Measurements from ENCODE around the gene KLHL2.
"Not testable (repeated sequence)": the region's sequence is repeated elsewhere in the genome, so short reads cannot be mapped to it uniquely, and the experiment has no call there.

Gene KLHL2

DNA sequence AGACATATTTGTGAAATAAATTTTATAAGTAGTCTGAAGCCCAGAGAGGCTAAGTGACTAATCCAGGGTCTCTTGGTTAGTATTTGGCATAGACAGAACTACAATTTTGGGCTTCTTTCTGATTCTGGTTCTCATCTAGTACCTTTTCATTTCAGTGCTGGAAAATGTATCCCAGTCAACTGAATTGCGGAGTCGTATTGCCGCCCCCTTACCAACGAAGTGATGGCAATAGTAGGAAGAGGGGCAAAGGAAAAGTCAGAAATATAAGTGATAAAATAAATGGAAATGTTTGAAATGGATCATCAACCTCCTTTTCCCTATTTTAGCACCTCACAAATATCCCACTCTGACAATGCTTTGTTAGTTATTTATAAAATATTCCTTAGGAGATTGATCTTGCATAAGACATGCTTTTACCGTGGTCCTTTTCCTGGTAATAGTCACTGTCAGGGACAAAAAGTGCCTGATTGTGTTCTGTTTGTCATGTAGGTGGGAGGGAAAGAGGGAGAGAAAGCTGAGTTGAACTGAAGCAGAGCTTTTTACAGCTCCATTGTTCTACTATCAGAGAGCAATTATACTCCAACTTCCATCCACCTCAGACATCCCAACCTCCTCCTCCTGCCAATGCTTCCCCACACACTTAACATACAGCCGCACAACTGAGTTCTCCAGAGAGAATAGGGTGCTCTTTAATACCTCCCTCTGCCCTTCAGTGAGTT is 6.8 kb downstream of the KLHL2 start:
- WGBS = 62% methylated on average over 5 of the region's 6 CpGs
- peaks cover 21% of the 10 kb centered on the region; the same call in 1 of the 2 replicates for H3K4me1 ChIP-seq (ENCODE audit: insufficient read depth, low read length)
- not testable (repeated sequence) for H3K9ac ChIP-seq (ENCODE audit: low read depth, low read length); H3K27ac ChIP-seq (ENCODE audit: low read depth, low read length); H3K36me3 ChIP-seq (ENCODE audit: insufficient read depth, low read length); H3K9me3 ChIP-seq (ENCODE audit: insufficient read depth, low read depth, low read length); H3K27me3 ChIP-seq (ENCODE audit: insufficient read depth, low read length); H3K4me3 ChIP-seq (ENCODE audit: low read length)

DNA sequence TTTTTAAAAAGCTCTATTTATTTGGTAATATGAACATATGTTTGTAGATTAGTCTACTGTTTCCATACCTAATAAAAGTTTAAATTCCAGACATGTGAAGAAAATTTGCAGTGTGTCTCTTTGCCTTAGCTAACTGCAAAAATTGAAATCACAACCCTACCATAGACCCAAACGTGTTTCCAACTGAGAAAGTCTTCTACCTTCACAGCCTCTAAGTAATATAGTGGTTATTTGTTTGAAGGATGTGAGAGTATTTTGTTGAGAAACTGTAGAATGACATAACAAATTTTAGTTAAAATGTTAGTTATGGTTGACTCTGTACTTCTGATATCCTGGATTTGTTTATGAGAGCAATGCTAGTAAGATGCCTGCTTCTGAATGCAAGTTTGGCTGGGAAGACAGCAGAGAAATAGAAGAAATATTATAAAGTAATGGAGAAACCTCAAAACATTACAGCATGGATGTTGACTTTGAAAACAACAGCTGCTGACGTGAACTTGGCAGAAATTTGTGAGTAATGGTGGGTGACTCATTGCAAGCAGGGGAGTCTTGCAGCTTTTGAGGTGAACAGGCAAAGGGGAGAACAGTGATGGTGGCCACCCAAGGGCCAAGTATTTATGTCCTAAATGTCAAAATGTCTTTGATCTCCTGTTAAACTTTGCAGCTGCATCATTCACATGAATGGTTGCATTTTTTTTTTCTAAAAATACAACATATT is 7.8 kb downstream of the KLHL2 start:
- H3K27me3 ChIP-seq (ENCODE audit: insufficient read depth, low read length); H3K36me3 ChIP-seq (ENCODE audit: insufficient read depth, low read length); H3K27ac ChIP-seq (ENCODE audit: low read depth, low read length); H3K9me3 ChIP-seq (ENCODE audit: insufficient read depth, low read depth, low read length); H3K4me3 ChIP-seq (ENCODE audit: low read length); H3K9ac ChIP-seq (ENCODE audit: low read depth, low read length): not testable (repeated sequence)
- peaks cover 21% of the 10 kb centered on the region; the same call in 1 of the 2 replicates for H3K4me1 ChIP-seq (ENCODE audit: insufficient read depth, low read length)
- 80% methylated on average over 1 of the region's 2 CpGs for WGBS

DNA sequence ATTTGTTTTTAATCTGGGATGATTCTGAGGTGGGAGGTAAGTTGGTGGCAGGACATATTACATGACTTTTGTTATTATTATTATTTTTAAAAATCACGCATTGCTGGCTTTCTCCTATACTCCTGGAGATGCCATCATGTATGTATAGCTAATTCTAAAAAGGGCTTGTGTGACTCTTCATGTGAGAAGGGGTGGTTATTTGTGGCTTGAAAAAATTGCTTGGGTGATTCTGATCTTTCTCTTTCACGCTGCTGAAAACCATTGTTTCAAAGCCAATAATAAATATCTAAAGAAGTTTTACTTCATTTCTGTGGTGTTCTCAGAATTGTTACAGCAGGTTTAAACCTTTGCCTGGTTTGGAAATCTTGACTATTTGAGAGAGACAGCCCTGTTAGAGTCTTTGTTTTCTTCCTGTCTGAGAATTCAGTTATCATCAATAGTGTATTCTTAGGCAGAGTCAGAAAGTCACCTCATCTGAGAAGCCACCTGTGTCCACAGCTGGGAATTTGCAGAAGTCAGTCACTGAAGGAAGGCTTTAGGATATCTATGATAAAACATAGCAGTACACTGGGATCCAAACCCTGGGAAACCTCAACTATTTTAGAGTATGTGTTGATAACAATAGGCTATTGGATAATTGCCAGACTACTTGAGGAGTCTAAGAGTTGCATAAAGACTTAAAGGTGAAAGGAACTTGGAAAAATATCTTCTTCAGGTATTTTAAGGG is 8.6 kb downstream of the KLHL2 start:
- not testable (repeated sequence) for H3K9ac ChIP-seq (ENCODE audit: low read depth, low read length); H3K27me3 ChIP-seq (ENCODE audit: insufficient read depth, low read length); H3K27ac ChIP-seq (ENCODE audit: low read depth, low read length); H3K9me3 ChIP-seq (ENCODE audit: insufficient read depth, low read depth, low read length); H3K36me3 ChIP-seq (ENCODE audit: insufficient read depth, low read length); H3K4me3 ChIP-seq (ENCODE audit: low read length)
- WGBS = no CpG with 5 or more reads among the region's 2 CpGs
- peaks cover 15% of the 10 kb centered on the region; the same call in 1 of the 2 replicates for H3K4me1 ChIP-seq (ENCODE audit: insufficient read depth, low read length)

DNA sequence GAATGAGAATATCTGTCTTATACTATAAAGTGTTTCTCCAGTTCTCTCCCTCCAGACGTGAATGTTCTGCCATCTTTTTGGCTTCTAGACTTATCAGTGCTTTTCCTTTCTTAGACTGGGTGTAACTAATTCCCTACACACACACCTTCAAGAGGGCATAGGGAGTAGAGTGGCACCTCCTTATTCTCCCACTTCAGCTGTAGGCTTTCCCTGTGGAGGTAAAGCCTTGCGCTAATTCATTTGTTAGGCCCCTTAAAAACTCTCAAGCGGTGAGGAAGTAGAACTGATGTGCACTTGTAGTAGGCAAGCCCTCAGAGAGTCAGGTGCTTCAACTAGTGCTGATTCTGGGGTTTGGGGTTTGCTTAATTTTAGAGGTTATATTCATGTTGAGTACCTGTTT is 10.0 kb downstream of the KLHL2 start:
- H3K9me3 ChIP-seq (ENCODE audit: insufficient read depth, low read depth, low read length) = no peaks in the 10 kb centered on the region
- no peak overlapping the region for H3K4me3 ChIP-seq (ENCODE audit: low read length)
- H3K27me3 ChIP-seq (ENCODE audit: insufficient read depth, low read length) = no peaks in the 10 kb centered on the region
- 91% methylated on average over 3 of the region's 3 CpGs for WGBS
- H3K9ac ChIP-seq (ENCODE audit: low read depth, low read length) = no peak overlapping the region
- peaks cover 17% of the 10 kb centered on the region; the same call in 1 of the 2 replicates for H3K4me1 ChIP-seq (ENCODE audit: insufficient read depth, low read length)
- H3K27ac ChIP-seq (ENCODE audit: low read depth, low read length) = no peak overlapping the region
- no peaks in the 10 kb centered on the region for H3K36me3 ChIP-seq (ENCODE audit: insufficient read depth, low read length)

DNA sequence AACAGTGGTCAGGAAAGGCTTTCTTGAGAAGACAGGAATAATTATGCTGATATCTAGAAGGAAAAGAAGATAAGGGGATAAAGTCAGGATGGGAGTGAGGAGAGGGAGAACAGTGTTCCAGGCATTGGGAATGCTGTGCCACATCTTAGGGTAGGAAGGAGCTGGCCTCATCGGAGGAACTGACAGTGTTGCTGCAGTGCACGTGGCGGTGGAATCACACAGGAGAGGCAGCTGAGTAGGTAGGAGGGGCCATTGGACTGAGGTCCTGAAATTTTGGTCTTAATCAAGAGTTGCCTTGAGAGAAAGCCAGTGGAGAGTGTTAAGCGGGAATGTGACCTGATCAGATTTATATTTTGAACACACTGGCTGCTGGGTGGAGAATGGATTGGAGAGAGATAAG is 13.9 kb downstream of the KLHL2 start:
- H3K27me3 ChIP-seq (ENCODE audit: insufficient read depth, low read length); H3K4me3 ChIP-seq (ENCODE audit: low read length); H3K27ac ChIP-seq (ENCODE audit: low read depth, low read length); H3K9ac ChIP-seq (ENCODE audit: low read depth, low read length); H3K9me3 ChIP-seq (ENCODE audit: insufficient read depth, low read depth, low read length); H3K4me1 ChIP-seq (ENCODE audit: insufficient read depth, low read length); H3K36me3 ChIP-seq (ENCODE audit: insufficient read depth, low read length): not testable (repeated sequence)
- WGBS = 67% methylated on average over 4 of the region's 4 CpGs

DNA sequence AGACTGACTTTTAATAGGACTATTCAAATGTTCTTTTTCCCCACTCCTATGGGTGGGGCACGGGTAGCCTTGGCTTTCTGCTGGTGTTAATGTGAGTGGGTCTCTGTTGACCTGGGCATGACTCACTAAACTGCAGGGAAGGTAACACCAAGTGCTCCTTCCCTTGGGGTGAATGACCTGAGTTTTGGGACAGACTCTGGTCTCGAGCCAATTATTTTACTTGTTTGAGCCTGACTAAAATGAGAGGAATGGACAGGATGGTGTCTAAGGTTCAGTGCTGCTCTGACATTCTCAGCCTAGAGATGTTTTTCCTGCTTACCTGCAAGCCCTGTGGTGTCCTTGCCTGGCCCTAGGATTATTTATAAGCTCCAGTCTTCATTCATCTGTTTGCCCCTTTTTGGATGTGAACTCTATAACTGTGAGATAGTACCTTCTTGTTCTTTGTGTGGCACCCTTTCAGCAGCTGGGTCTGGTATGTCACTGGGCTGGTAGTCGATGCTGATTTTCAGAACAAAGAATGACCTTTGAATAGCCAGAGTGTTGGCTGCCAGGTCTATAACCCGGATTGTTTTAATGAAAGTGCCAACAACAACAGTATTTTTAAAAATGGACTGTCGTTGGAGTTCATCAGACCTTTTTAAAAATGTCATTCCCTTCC is 14.8 kb downstream of the KLHL2 start:
- not testable (repeated sequence) for H3K27ac ChIP-seq (ENCODE audit: low read depth, low read length); H3K9me3 ChIP-seq (ENCODE audit: insufficient read depth, low read depth, low read length); H3K4me3 ChIP-seq (ENCODE audit: low read length); H3K4me1 ChIP-seq (ENCODE audit: insufficient read depth, low read length); H3K27me3 ChIP-seq (ENCODE audit: insufficient read depth, low read length); H3K9ac ChIP-seq (ENCODE audit: low read depth, low read length); H3K36me3 ChIP-seq (ENCODE audit: insufficient read depth, low read length)
- 89% methylated on average over 4 of the region's 5 CpGs for WGBS

DNA sequence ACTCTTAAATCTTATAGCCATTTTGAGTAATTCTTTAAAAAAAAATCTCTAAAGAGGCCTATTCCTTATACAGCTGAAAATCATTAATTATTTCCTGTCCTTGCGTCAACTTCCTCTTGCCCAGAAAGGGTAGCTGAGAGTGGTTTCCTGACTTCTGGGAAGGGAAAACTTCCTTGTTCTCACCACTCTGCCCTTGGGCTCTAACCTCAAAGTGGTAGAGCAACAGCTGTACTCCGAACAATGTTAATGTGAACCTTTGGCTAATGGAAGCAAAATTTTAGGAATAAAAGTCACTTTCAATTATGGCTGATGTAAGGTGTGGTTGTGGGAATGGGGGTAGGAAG is 15.3 kb downstream of the KLHL2 start:
- no peak overlapping the region for H3K4me3 ChIP-seq (ENCODE audit: low read length)
- H3K9me3 ChIP-seq (ENCODE audit: insufficient read depth, low read depth, low read length) = no peaks in the 10 kb centered on the region
- no peak overlapping the region for H3K27ac ChIP-seq (ENCODE audit: low read depth, low read length)
- H3K36me3 ChIP-seq (ENCODE audit: insufficient read depth, low read length) = 0 out of 2 replicates have a peak, but pooled peaks cover under 1% of the 10 kb centered on the region
- 100% methylated on average over 2 of the region's 2 CpGs for WGBS
- no peak overlapping the region for H3K9ac ChIP-seq (ENCODE audit: low read depth, low read length)
- 0 out of 2 replicates have a peak, but pooled peaks cover 7% of the 10 kb centered on the region for H3K4me1 ChIP-seq (ENCODE audit: insufficient read depth, low read length)
- H3K27me3 ChIP-seq (ENCODE audit: insufficient read depth, low read length) = no peaks in the 10 kb centered on the region

DNA sequence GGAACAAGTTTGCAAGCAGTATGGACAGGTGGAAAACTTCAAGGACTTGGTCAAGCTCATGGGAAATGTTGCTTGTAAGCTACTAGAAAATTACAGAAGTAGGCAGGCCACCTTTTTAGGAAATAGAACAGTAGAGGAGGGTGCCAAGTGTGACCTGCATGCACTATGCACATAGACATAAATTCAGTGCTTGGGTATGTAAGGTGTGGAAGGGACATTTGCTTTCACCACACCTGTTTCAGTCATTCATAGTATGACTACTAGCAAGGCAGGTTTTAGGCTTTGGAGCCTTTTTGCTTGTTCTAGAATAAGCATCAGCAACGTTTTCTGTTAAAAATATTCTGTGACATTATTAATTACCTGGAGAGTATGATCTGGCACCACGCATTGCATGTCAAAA is 20.0 kb downstream of the KLHL2 start:
- H3K9ac ChIP-seq (ENCODE audit: low read depth, low read length); H3K27me3 ChIP-seq (ENCODE audit: insufficient read depth, low read length); H3K9me3 ChIP-seq (ENCODE audit: insufficient read depth, low read depth, low read length); H3K36me3 ChIP-seq (ENCODE audit: insufficient read depth, low read length); H3K4me1 ChIP-seq (ENCODE audit: insufficient read depth, low read length); H3K4me3 ChIP-seq (ENCODE audit: low read length); H3K27ac ChIP-seq (ENCODE audit: low read depth, low read length): not testable (repeated sequence)
- 95% methylated on average over 2 of the region's 2 CpGs for WGBS

DNA sequence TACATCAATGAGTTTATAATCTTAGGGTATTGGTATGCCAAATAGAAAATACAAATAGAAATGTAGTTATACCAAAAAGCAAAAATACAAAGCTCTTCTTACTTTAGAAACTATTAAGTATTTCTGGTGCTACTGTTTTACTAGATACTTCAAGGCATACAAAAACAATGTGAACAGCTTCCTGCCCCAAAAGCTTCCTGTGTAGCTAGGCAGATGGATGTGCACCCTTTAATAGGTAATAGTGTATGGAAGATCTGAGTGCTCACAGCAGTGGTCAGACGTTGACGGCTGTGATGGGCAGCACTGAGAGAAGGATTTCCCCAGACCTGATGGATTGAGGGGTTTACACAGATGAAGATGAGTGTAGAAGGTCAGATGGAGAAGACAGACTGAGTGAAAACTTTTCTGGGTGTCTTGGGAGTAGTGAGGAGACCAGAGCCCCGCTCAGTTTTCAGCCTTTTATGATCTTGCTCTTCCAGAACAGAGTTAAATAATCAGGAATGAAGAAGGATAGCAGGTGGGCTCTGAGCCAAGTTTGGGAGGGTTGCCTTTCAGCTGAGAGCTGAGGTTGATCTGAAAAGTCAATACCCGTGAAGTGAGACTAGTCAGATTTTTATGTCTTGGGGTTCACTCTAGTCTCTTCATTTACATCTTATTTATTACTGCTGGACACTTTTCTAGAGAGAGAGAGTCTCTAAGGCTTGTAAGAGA is 22.3 kb downstream of the KLHL2 start:
- not testable (repeated sequence) for H3K9ac ChIP-seq (ENCODE audit: low read depth, low read length); H3K27me3 ChIP-seq (ENCODE audit: insufficient read depth, low read length); H3K9me3 ChIP-seq (ENCODE audit: insufficient read depth, low read depth, low read length); H3K27ac ChIP-seq (ENCODE audit: low read depth, low read length); H3K36me3 ChIP-seq (ENCODE audit: insufficient read depth, low read length); H3K4me3 ChIP-seq (ENCODE audit: low read length); H3K4me1 ChIP-seq (ENCODE audit: insufficient read depth, low read length)
- 90% methylated on average over 3 of the region's 4 CpGs for WGBS

DNA sequence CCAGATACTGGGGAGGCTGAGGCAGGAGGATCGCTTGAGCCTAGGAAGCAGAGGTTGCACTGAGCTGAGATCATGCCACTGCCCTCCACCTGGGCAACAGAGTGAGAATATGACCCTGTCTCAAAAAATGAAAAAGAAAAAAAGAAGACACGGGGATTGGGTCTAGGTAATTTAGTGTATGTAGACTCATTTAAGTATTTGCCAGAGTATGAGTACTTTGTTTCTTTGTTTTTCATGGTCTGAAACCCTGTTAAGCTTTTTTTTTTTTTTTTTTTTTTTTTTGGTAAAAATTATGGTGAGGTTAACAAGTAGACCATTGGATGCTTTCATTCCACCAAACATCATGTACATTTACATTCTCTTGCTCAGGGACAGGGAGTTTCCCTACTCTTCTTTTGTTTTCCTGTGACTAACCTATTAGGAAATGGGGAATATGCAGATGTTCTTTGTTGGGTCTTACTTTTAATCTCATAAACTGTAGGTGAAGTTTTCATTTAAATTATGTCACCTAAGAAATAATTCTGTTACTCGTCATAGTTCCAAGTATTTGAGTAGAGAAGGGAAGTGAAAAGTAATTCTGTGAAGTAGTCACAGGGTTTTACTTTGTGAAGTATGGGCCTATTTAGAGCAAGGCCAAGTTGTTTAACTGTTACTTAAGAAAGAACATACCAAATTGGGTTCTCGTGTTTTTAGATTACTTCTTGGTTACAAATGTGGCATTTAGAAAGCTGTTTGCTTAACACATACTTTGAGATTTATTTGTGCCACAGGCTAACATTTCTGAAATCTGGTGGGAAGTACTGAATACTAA is 25.5 kb downstream of the KLHL2 start:
- 83% methylated on average over 4 of the region's 4 CpGs for WGBS
- H3K27ac ChIP-seq (ENCODE audit: low read depth, low read length) = not testable (repeated sequence)

More for the DNA sequence above, 25.5 kb downstream of the KLHL2 start:
- H3K36me3 ChIP-seq (ENCODE audit: insufficient read depth, low read length); H3K27me3 ChIP-seq (ENCODE audit: insufficient read depth, low read length); H3K4me3 ChIP-seq (ENCODE audit: low read length); H3K9ac ChIP-seq (ENCODE audit: low read depth, low read length); H3K4me1 ChIP-seq (ENCODE audit: insufficient read depth, low read length); H3K9me3 ChIP-seq (ENCODE audit: insufficient read depth, low read depth, low read length): not testable (repeated sequence)
